ENCODE results near the gene LCAT.

DNA sequence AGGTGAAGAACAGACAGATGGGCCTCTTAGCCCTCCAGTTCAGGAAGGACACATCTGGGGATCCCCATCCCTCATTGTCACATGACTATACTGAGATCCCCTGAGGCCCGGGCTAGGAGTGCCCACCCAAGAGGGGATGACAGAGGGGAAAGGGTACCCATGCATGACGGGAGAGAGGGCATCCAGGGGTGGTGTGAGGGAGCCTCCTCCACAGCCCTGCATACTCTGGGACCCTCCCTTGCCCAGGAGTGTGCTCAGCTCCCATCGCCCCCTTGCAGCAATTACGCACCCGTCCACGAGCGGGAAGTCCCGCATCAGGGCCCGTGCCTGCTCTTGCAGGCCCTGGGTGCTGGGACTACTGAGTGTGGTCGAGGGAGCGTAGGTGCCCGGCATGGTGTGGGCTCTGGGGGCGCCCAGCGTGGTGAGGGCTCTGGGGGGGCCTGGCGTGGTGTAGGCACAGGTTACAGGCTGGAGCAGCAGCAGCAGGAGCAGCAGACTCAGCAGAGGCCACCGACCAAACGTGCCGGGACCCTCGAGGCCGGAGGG lies 48.8 kb upstream of the LCAT start:
- TF ChIP-seq, protein P1, sequence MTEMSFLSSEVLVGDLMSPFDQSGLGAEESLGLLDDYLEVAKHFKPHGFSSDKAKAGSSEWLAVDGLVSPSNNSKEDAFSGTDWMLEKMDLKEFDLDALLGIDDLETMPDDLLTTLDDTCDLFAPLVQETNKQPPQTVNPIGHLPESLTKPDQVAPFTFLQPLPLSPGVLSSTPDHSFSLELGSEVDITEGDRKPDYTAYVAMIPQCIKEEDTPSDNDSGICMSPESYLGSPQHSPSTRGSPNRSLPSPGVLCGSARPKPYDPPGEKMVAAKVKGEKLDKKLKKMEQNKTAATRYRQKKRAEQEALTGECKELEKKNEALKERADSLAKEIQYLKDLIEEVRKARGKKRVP (CRISPR knock-in tag; IDR thresholded peaks at IDR 0.05) = no peak
- no peak for TF ChIP-seq NR2F6 (CRISPR knock-in tag; IDR thresholded peaks at IDR 0.05)
- no peak for TF ChIP-seq SOX6 (IDR thresholded peaks at IDR 0.05)
- no peak for TF ChIP-seq EZH2 (IDR thresholded peaks at IDR 0.05; ENCODE audit: borderline replicate concordance, low read depth, low read length)
- TF ChIP-seq, protein P2, sequence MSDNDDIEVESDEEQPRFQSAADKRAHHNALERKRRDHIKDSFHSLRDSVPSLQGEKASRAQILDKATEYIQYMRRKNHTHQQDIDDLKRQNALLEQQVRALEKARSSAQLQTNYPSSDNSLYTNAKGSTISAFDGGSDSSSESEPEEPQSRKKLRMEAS (CRISPR knock-in tag; IDR thresholded peaks at IDR 0.05) = no peak
- TF ChIP-seq EP300 (IDR thresholded peaks at IDR 0.05; ENCODE audit: low read length) = no peak
- no peak for TF ChIP-seq SP1 (CRISPR knock-in tag; IDR thresholded peaks at IDR 0.05)
- TF ChIP-seq HDGF (IDR thresholded peaks at IDR 0.05) = no peak
